ENCODE data around the gene LAIR1.

Gene LAIR1

DNA sequence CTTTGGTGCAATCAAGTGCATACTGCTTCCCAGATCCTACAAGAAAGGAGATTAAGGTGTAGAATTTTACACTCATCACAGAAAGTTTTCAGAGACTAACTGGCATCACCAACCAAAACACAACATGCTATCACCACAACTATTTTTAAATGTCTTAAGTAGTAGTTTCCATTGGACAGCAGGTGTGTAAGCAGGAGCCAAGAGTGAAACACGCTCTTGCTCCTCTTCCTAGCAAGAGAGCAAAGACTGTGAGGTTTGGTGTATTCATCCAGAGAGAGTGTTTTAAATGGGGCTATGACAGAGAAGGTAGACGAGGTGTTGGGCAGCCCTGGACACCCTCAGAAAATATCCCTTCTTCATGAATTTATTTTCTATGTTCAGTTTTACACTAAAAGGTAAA lies 13.3 kb downstream of the LAIR1 start:
- TF ChIP-seq, protein P1, sequence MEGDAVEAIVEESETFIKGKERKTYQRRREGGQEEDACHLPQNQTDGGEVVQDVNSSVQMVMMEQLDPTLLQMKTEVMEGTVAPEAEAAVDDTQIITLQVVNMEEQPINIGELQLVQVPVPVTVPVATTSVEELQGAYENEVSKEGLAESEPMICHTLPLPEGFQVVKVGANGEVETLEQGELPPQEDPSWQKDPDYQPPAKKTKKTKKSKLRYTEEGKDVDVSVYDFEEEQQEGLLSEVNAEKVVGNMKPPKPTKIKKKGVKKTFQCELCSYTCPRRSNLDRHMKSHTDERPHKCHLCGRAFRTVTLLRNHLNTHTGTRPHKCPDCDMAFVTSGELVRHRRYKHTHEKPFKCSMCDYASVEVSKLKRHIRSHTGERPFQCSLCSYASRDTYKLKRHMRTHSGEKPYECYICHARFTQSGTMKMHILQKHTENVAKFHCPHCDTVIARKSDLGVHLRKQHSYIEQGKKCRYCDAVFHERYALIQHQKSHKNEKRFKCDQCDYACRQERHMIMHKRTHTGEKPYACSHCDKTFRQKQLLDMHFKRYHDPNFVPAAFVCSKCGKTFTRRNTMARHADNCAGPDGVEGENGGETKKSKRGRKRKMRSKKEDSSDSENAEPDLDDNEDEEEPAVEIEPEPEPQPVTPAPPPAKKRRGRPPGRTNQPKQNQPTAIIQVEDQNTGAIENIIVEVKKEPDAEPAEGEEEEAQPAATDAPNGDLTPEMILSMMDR (IDR thresholded peaks at IDR 0.05; ENCODE audit: extremely low read depth, missing control alignments), result no peak
- no peak for DNase-seq (ENCODE audit: low spot score)

DNA sequence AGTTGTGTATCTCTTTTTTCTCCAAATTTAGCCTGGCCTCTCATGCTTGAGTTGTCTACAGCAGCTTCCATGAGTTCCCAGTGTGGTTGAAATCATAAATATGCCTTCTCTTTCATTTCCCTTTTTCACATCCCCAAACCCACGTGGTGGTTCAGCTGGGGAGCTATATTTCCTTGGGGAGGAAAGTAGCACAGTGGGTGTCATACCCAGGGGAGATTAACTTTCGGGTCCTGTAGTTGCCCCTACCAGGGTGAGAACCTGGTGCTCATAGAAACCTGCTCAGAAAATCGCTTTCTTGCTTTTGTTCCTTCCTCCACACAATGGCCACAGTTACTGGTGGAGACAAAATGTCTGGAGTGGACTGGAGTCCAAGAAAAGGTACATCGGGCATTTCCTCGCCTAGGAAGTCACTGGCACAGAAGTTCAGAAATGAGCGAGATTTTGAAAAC lies 18.8 kb downstream of the LAIR1 start:
- TF ChIP-seq, protein P1 (IDR thresholded peaks at IDR 0.05; ENCODE audit: extremely low read depth, missing control alignments), result no peak
- DNase-seq (ENCODE audit: low spot score), result no peak

DNA sequence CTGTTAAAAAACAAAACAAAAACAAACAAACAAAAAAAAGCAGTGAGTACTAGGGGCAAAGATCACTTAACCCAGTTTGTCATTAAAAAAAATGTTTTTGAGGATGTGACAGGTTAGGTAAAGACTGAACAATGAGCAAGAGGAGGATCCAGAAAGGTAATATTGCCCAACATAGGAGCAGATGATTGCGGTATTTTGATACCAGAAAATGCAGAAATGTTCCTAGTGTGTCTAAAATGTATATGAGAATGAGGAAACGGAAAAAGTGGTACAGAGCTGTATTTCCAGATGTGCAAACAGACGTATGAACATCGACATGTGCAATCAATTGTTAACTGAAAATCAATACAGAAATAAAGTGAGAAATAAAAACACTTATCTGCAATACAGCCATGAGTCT lies 20.9 kb downstream of the LAIR1 start:
- no peak for DNase-seq (ENCODE audit: low spot score)
- TF ChIP-seq, protein P1 (IDR thresholded peaks at IDR 0.05; ENCODE audit: extremely low read depth, missing control alignments), result no peak

DNA sequence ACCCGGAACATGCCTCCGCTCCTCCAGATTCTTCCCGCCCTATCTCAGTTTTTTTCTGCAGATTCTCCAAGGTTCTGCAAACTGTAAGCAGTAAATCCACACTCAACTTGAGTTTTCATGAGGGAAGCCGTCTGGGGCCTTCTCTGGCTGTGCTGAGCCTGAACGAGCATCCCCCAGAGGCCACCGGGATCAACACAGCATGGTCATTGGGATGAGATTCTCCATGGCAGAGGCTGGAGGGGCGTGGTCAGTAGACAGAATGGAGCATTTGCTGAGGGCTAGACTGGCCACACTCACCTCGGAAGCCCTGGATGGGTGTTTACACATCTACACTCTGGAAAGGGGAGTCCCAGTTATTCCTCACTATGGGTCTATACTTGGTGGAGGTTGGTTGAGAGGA lies 23.4 kb downstream of the LAIR1 start:
- no peak for DNase-seq (ENCODE audit: low spot score)
- TF ChIP-seq, protein P1 (IDR thresholded peaks at IDR 0.05; ENCODE audit: extremely low read depth, missing control alignments), result no peak

DNA sequence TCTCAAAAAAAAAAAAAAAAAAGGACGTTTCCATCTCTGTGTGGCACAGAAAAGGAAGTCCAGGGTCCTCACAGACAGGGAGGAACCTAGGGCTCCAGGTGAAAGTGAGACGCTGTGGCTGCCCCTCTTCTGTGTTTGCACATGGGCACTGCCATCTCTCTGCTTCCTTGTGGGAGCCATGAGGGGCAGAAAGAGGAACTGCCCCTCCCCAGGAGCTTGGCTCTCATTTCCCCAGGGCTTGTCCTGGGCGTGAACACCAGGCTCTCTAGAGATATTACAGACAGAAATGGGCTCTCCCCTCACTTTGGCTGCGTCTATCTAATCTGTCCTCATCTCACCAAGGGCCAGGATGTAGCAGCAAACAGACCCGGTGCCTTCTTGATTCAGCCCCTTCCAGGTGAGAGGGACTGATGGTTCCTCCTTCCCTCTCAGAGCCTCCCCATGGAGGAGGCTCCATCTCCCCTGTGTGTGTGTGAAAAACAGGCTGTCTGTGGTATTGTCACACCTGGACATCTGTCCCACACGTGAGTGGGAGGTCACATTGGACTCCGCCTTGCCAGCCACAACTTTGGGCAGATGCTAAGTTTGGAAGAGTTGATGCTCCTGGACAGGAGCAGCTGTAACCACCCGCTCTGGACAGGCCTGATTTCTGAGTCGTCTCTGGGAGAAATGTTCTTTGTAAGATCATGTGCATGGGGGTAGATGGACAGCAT lies 24.9 kb downstream of the LAIR1 start:
- DNase-seq (ENCODE audit: low spot score), result no peak

DNA sequence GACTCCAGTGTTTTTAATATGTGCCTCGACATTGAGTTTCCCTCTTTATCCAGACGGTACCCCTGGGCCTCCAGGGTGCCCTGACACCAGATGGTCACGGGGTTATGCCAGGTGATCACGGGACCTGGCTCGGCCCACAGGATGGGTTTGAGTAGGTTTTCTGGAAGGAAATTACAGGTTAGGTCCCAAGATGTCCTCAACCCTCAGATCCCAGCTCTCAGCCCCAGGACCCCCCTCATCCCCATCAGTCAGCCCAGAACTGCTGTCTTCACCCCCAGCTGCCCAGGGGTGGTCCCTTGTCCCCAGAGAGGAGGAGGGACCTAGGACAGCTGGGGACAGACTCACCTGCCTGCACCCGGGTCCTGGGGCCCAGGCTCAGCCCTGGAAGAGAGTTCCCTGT lies 26.2 kb downstream of the LAIR1 start:
- TF ChIP-seq, protein P1 (IDR thresholded peaks at IDR 0.05; ENCODE audit: extremely low read depth, missing control alignments), result no peak
- no peak for DNase-seq (ENCODE audit: low spot score)

More for the DNA sequence above, 24.9 kb downstream of the LAIR1 start:
- TF ChIP-seq, protein P1 (IDR thresholded peaks at IDR 0.05; ENCODE audit: extremely low read depth, missing control alignments), result no peak

DNA sequence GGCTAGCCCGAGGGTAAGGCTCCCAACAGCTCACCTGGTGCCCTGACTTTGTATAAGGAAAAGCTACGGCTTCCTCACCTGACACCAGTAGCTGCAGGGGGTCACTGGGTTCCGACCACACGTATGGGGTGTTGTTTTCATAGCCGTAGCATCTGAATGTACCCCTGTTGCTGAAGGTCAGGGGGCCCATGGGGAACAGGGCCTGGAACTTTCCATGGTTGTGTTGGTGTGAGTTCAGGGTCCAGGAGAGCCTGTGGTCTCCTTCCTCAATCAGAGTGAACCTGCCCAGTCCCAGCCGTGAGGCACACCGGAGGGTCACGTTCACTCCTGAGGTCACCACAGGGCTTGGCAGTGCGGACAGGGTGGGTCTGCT lies 26.9 kb downstream of the LAIR1 start:
- DNase-seq (ENCODE audit: low spot score), result no peak
- TF ChIP-seq, protein P1 (IDR thresholded peaks at IDR 0.05; ENCODE audit: extremely low read depth, missing control alignments), result no peak

Data from GM20000 (cell line).